Caco-2 (cell line): Measurements from ENCODE around the gene OSCP1. TPM values are rescaled to one million over a fixed set of nuclear protein-coding genes. Genes with fewer than 3 reads are reported as not detected.
A peak's percentile ranks its signal among the peaks of the same experiment; 100 is the strongest.

Experiments
- BruUV-seq: library from RNA; stranded (reverse); fragments of 400-500 nt; replicated peaks from 2 replicates; lab custom pipeline; 2021; lab: Mats Ljungman, UMichigan
- CTCF ChIA-PET: fragments of 300-600 bp; sonication (Branson Sonifier 250); formaldehyde crosslinking; loops from one replicate; lab custom pipeline; 2022; ENCODE audit warnings: antibody characterized with exemption; lab: Charles Lee
- POLR2A ChIA-PET: fragments of 300-600 bp; sonication (Branson Sonifier 250); formaldehyde crosslinking; loops from one replicate; lab custom pipeline; 2022; ENCODE audit warnings: antibody characterized with exemption; lab: Charles Lee
- DNase-seq, 2 experiments: peaks; one replicate each; pipeline versions ENCODE4 v3.0.0 to v3.0.0-alpha.2; 2020 to 2022
- H3K27me3 ChIP-seq: replicated peaks from 2 replicates; pipeline ENCODE4 v1.6.0; 2011; ENCODE audit warnings: low read length; ENCODE audit not compliant: control insufficient read depth, insufficient read depth
- H3K36me3 ChIP-seq: 2 replicates; pipeline ENCODE4 v1.5.1; 2011; ENCODE audit warnings: low read length; ENCODE audit not compliant: control insufficient read depth, insufficient read depth
- H3K4me1 ChIP-seq: fragments of 250-450 bp; sonication (Bioruptor Pico); 2 replicates; pipeline ENCODE4 v1.5.1; 2020; ENCODE audit warnings: mild to moderate bottlenecking
- H3K4me3 ChIP-seq: 2 replicates; pipeline ENCODE4 v1.5.1; 2011; ENCODE audit warnings: low read depth, mild to moderate bottlenecking, control low read depth, low read length
- H3K9me3 ChIP-seq: fragments of 250-450 bp; sonication (Bioruptor Pico); 2 replicates; pipeline ENCODE4 v1.5.1; 2020; ENCODE audit warnings: mild to moderate bottlenecking, moderate library complexity
- H3K27ac Mint-ChIP-seq: one replicate; pipeline ENCODE4 v1.8.0; 2022; ENCODE audit warnings: mixed read lengths; ENCODE audit not compliant: unreplicated experiment
- H3K27me3 Mint-ChIP-seq: one replicate; pipeline ENCODE4 v1.8.0; 2022; ENCODE audit warnings: mixed read lengths; ENCODE audit not compliant: insufficient read depth, unreplicated experiment
- H3K36me3 Mint-ChIP-seq: one replicate; pipeline ENCODE4 v1.8.0; 2022; ENCODE audit warnings: mild to moderate bottlenecking, mixed read lengths; ENCODE audit not compliant: insufficient read depth, unreplicated experiment
- H3K4me1 Mint-ChIP-seq: one replicate; pipeline ENCODE4 v1.8.0; 2022; ENCODE audit warnings: low read depth, mixed read lengths; ENCODE audit not compliant: unreplicated experiment
- H3K4me3 Mint-ChIP-seq: one replicate; pipeline ENCODE4 v1.8.0; 2022; ENCODE audit warnings: mild to moderate bottlenecking, moderate library complexity, mixed read lengths; ENCODE audit not compliant: unreplicated experiment
- H3K9me3 Mint-ChIP-seq: one replicate; pipeline ENCODE4 v1.8.0; 2022; ENCODE audit warnings: mixed read lengths; ENCODE audit not compliant: unreplicated experiment
- CTCF ChIP-seq, 2 experiments: fragments of 200-600 bp in 1 of 2; IDR thresholded peaks; 1 replicate in 1 of 2; 2 replicates in 1 of 2; pipeline versions ENCODE4 v1.5.1 to v1.8.0; 2011 to 2022; ENCODE audit warnings: antibody characterized with exemption in 1 of 2, control low read depth in 1 of 2, inconsistent platforms in 1 of 2, low read depth in 1 of 2, low read length in 1 of 2, mild to moderate bottlenecking in 1 of 2, moderate library complexity in 1 of 2; ENCODE audit not compliant: insufficient read depth in 1 of 2, severe bottlenecking in 1 of 2, unreplicated experiment in 1 of 2
- intact Hi-C: fragments of 100-400 bp; cut with micrococcal nuclease; formaldehyde crosslinking; loops from one replicate; pipeline ENCODE4 v1.10.0; 2022; ENCODE audit not compliant: unreplicated experiment
- total RNA-seq: library from RNA; stranded (reverse); gene quantifications from 2 replicates; pipeline ENCODE4 v1.2.3, GENCODE V29; 2022

OSCP1 gene
- total RNA-seq, 1 experiment from 2014 or later = 0.91 TPM

DNA sequence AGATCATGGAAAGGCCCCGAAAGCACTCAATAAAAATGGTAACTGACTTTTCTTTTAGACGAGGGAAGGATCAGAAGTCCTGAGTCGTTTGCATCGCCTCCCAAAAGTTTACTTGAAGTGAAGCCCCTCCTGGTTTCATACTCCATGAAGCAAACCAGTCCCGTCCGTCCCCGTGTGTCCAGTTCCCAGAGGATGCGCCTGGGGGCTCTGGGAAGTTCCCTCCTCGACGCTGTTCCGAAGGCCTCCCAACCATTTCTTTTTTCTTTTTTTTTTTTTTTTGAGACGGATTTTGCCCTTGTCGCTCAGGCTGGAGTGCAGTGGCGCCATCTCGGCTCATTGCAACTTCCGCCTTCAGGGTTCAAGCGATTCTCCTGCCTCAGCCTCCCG, 661 bp upstream of the OSCP1 start:
- Histone ChIP-seq H3K4me1 (no peaks in the 10 kb centered on the region), H3K4me3 (peak overlapping the region; percentile 54), H3K27me3 (no peaks in the 10 kb centered on the region), H3K9me3 (no peaks in the 10 kb centered on the region), H3K36me3 (no peaks in the 10 kb centered on the region)
- POLR2A ChIA-PET = interaction anchor here (1.0 to 2.3 kb wide), 6 partner anchors 13 to 66 kb away, joined by 3 to 22 read pairs (median 4); partner anchors contain the start of gene MRPS15
- H3K36me3 Mint-ChIP-seq = peaks cover 24% of the 10 kb centered on the region
- intact Hi-C loops = no loop called here
- no peaks in the 10 kb centered on the region for H3K4me1 Mint-ChIP-seq
- CTCF ChIA-PET = interaction anchor here (0.6 to 1.3 kb wide), 4 partner anchors 13 to 66 kb away, joined by 3 to 5 read pairs (median 3); partner anchors contain the start of genes CSF3R and MRPS15
- peak overlapping the region; percentile 90 for H3K27ac Mint-ChIP-seq
- H3K4me3 Mint-ChIP-seq = peak overlapping the region; percentile 65
- DNase-seq = no peak
- TF ChIP-seq CTCF (IDR thresholded peaks at IDR 0.05; ENCODE audit: insufficient read depth in 1 of 2, low read depth in 1 of 2, low read length in 1 of 2, severe bottlenecking in 1 of 2, unreplicated experiment in 1 of 2) = no peak
- no peaks in the 10 kb centered on the region for H3K27me3 Mint-ChIP-seq
- H3K9me3 Mint-ChIP-seq = no peaks in the 10 kb centered on the region
- BruUV-seq = TSS peak; percentile 91

DNA sequence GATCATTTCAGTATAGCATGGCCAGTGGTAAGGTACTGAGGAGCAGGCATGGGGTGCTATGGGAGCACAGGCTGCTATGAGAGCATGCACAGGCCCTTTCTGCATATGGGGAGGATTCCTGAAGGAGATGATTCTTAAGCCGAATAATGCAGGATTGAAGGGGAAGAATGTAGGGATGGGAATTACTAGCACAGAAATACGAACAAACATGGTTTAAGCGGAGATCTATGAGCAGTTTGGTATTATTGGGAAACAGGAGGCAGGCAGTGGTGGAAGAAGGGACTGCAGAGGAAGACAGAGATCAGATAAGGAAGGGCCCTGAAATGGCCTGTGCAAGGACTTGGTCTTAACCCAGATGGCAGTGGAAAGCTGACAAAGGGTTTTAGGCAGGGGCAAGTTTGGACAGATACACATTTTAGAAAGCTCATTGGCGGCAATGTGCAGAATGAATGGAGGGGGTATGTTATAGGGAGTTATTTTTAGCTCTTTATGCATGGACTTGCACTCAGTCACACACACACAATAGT, 1.7 kb downstream of the OSCP1 start:
- POLR2A ChIA-PET = no interaction called here
- no peak overlapping the region for H3K27ac Mint-ChIP-seq
- H3K4me3 Mint-ChIP-seq = no peak overlapping the region
- no peak for TF ChIP-seq CTCF (IDR thresholded peaks at IDR 0.05; ENCODE audit: insufficient read depth in 1 of 2, low read depth in 1 of 2, low read length in 1 of 2, severe bottlenecking in 1 of 2, unreplicated experiment in 1 of 2)
- no peaks in the 10 kb centered on the region for H3K9me3 ChIP-seq
- no peaks in the 10 kb centered on the region for H3K27me3 Mint-ChIP-seq
- H3K36me3 Mint-ChIP-seq = peaks cover 12% of the 10 kb centered on the region
- H3K4me1 Mint-ChIP-seq = no peaks in the 10 kb centered on the region
- no peaks in the 10 kb centered on the region for H3K27me3 ChIP-seq
- no peak overlapping the region for H3K4me3 ChIP-seq
- no TSS peak for BruUV-seq
- no peaks in the 10 kb centered on the region for H3K36me3 ChIP-seq
- CTCF ChIA-PET = no interaction called here
- intact Hi-C loops = no loop called here
- H3K9me3 Mint-ChIP-seq = no peaks in the 10 kb centered on the region
- DNase-seq = no peak
- H3K4me1 ChIP-seq = no peaks in the 10 kb centered on the region

DNA sequence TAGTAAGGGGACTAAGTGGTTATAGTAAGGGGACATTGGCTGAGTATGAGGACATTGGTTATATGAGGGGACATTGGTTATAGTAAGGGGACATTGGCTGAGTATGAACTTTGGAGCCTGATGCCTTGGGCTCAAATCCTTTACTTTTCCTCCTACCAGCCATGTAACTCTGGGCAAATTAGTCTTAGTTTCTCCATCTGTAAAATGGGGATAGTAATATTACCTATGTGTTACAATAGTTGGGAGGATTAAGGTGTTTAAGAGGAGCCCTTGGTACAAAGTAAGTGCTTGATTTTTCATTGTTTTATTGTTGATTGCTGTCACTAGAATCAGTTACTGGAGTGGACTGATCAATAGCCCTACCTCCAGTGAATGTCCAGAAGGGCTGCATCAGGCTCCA, 2.8 kb downstream of the OSCP1 start:
- no peaks in the 10 kb centered on the region for H3K9me3 ChIP-seq
- H3K36me3 ChIP-seq = no peaks in the 10 kb centered on the region
- Mint-ChIP-seq H3K9me3 (no peaks in the 10 kb centered on the region), H3K36me3 (peaks cover 9% of the 10 kb centered on the region), H3K27ac (no peak overlapping the region), H3K4me3 (no peak overlapping the region), H3K27me3 (no peaks in the 10 kb centered on the region), H3K4me1 (no peaks in the 10 kb centered on the region)
- CTCF ChIA-PET = no interaction called here
- intact Hi-C loops = no loop called here
- TF ChIP-seq CTCF (IDR thresholded peaks at IDR 0.05; ENCODE audit: insufficient read depth in 1 of 2, low read depth in 1 of 2, low read length in 1 of 2, severe bottlenecking in 1 of 2, unreplicated experiment in 1 of 2) = no peak
- DNase-seq = no peak
- no peak overlapping the region for H3K4me3 ChIP-seq
- no TSS peak for BruUV-seq
- H3K27me3 ChIP-seq = no peaks in the 10 kb centered on the region
- H3K4me1 ChIP-seq = no peaks in the 10 kb centered on the region
- POLR2A ChIA-PET = no interaction called here
